Measurements from ENCODE around the gene AOX1. TPM values are rescaled to one million over a fixed set of nuclear protein-coding genes. Genes with fewer than 3 reads are reported as not detected.
"Not testable (repeated sequence)": the region's sequence is repeated elsewhere in the genome, so short reads cannot be mapped to it uniquely, and the experiment has no call there.

AOX1 gene
- total RNA-seq, 1 donor from 2014 or later: 1,212 TPM

DNA sequence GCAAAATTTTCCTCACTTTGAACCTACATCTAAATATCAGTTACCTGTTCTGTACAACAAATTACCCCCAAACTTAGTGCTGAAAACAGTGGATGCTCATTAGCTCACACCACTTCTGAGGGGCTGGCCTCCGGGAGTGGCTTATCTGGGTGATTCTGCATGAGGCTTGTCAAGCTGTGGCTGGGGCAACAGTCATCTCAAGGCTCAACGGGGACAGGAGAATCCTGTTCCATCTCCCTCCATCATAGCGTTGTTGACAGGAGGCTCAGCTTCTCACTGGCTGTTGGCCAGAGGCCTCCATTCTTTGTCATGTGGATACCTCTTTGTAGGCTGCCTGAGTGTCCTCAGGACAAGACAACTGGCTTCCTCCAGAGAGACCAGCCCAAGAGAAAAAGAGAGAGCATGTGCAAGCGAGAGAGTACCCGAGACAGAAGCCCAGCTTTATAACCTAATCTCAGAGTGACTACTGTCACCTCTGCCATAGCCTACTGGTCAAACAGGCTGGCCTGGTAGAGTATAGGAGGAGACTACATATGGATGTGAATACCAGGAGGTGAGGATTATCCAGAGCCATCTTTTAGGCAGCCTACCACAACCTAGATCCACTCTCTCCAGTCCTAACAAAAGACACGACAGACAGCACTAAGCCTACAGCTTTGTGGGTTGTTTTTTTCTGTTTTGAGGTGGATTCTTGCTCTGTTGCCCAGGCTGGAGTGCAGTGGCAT lies 79.1 kb downstream of the AOX1 start:
- DNase-seq (ENCODE audit: low spot score) (no peak), ATAC-seq (peak; percentile 25)

DNA sequence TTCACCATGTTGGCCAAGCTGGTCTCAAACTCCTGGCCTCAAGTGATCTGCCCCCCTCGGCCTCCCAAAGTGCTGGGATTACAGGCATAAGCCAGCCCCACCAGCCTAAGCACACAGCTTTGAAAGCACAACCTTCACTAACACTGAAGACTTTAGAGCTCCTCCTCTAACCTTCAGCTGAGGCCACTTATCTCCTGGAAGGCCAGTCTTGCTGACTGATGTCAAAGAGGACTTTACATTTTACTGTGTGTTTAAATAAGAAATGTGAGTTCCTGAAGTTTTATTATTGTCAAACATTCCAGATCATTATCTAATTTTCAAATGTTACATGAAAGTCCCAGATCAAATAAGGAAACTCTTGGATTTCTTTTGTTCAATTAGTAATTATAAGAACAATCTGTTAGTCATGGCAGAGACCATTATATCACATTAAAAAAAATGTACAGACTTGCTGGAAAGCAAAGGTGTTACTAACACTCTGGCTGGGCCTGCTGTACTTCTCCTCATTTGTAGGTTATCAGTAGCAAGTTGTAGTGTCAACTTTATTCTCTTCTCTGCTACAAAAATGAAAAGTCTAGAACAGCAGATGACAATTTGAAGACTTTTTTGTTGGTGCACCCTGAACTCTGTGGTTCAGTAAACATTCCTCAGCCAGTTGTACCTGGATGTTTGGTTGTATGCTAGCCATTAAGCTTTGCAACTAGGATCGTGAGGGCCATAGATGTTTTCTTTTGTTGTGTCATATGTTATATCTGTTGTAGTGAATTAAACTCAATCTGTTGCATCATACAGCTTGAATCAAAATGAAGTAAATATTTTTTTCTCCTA lies 80.0 kb downstream of the AOX1 start:
- no peak for ATAC-seq
- no peak for DNase-seq (ENCODE audit: low spot score)

DNA sequence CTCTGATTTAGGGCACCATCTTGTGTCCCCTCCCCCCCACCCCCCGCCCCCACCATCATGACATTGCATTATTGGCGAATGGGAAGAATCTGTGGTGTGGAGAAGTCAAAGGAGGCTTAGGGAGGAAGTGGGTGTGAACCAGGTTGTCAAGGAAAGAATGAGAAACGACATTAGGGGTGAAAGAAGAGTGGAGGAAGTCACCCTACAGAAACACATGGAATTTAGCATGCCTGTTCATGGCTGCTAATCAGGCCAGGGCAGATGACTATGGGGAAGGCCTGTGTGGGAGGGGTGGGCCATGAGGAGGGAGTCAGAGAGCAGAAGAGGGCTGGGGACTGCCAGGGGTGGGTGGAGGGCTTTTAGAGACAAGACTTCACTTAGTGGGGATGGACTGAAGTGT lies 81.6 kb downstream of the AOX1 start:
- DNase-seq (ENCODE audit: low spot score): no peak
- no peak for ATAC-seq

DNA sequence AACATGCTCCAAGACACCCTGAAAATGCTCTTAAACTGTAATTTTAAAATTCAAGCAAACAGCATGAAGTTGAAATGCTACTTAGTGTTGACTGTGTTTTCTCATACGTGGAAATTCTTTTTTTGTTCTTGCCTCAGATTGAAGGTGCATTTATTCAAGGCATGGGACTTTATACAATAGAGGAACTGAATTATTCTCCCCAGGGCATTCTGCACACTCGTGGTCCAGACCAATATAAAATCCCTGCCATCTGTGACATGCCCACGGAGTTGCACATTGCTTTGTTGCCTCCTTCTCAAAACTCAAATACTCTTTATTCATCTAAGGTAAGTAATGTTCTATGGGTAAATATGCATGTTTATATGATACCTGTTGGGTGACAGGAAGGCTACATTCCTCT lies 82.7 kb downstream of the AOX1 start:
- DNase-seq (ENCODE audit: low spot score) (no peak), ATAC-seq (no peak)

DNA sequence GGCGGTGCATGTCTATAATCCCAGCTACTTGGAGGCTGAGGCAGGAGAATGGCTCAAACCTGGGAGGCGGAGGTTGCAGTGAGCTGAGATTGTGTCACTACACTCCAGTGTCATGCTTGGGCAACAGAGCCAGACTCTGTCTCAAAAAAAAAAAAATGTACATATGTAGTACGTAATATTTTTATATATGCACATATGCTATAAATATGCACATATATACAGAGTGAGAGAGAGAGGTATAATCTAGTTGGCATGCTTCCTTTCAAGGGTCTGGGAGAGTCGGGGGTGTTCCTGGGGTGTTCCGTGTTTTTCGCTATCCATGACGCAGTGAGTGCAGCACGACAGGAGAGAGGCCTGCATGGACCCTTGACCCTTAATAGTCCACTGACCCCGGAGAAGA lies 83.5 kb downstream of the AOX1 start:
- no peak for ATAC-seq
- DNase-seq (ENCODE audit: low spot score): no peak

DNA sequence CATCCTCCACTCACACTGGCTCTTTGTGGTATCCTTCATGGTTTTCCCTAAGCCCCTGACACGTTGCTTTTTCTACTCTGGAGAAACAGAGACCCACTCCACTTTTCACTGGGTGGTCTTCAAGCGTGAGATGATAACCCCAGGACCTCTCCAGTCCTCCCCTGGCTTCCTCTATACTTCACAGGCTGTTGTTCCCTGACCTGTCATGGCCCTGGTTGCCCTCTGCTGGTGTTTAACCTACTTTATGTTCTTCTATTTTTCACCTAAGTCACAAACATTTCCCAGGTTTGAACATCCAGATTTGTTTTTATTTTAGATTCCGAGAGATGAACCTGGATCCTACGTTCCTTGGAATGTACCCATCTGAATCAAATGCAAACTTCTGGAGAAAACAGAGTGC lies 84.5 kb downstream of the AOX1 start:
- DNase-seq (ENCODE audit: low spot score) (no peak), ATAC-seq (no peak)

DNA sequence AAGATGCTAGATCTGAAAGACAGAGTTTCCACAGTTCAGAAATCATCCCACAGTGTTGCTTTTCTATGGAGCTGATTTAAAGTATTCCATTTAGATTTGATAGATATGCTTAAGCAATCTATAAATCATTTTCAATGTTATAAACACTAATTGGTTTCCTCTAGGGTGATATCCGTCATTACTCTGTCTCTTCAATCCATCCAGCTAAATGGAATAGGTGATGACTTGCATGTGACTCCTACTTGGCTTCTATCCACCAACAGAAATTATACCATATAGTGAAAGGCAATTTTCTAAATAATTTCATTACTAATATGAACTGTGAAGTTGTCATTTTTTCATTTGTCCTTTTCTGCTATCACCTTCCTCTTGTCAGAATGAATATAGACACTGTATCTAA lies 84.9 kb downstream of the AOX1 start:
- ATAC-seq: no peak
- DNase-seq (ENCODE audit: low spot score): no peak

DNA sequence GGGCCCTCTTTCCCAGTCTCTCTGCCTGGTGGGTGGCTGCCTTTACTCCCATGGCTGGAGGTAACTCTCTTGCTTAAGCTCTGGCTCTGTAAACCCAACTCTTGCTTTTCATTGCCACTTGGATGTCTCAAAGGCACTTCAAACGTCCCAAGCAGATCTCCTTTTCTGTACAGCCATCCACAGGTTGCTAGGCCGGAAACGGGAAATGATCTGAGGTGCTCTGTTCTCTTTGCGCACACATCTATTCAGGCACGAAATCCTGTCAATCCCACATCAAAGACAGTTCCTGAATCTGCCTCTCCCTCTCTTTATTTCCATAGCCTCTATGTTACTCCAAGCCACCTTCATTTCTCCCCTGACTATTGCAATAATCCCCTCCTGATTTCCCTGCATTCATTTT lies 87.4 kb downstream of the AOX1 start:
- no peak for DNase-seq (ENCODE audit: low spot score)
- no peak for ATAC-seq

DNA sequence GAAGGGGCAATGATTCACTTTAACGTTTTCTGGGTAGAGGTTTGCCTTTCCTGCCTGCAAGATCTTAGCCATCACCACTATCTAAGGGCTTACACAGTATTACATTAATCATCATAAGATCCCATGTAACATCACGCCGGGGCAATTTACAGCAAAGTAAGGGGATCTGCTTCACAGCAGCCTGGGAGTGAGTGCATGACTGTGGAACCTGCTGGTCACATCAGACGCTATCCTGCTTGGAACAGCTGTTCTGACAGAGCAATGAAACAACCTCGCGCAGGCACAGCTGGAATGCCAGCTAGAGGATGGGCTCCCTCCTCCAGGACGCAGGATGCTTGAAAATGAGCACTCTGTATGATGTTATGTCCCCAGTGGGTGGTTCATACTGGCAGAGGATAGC lies 89.0 kb downstream of the AOX1 start:
- DNase-seq (ENCODE audit: low spot score) (no peak), ATAC-seq (peak; percentile 5)

DNA sequence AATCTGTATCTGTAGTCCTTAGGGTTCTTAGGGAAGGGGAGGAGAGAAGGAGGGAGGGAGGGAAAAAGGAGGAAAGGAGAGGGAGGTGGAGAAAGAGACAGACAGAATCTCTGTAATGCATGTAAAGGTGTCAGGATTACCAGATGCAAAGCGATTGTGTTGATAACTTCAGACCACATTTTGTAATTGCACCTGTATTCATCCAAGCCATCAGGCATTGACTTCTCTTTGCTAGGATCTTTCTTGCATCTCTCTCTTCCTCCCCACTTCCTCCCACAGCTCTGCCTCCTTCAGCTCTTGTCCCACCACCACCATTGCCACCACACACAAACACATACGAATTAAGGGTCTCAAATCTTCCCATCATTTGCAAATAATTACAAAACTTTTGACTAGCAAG lies 91.4 kb downstream of the AOX1 start:
- DNase-seq (ENCODE audit: low spot score) (no peak), ATAC-seq (no peak)

DNA sequence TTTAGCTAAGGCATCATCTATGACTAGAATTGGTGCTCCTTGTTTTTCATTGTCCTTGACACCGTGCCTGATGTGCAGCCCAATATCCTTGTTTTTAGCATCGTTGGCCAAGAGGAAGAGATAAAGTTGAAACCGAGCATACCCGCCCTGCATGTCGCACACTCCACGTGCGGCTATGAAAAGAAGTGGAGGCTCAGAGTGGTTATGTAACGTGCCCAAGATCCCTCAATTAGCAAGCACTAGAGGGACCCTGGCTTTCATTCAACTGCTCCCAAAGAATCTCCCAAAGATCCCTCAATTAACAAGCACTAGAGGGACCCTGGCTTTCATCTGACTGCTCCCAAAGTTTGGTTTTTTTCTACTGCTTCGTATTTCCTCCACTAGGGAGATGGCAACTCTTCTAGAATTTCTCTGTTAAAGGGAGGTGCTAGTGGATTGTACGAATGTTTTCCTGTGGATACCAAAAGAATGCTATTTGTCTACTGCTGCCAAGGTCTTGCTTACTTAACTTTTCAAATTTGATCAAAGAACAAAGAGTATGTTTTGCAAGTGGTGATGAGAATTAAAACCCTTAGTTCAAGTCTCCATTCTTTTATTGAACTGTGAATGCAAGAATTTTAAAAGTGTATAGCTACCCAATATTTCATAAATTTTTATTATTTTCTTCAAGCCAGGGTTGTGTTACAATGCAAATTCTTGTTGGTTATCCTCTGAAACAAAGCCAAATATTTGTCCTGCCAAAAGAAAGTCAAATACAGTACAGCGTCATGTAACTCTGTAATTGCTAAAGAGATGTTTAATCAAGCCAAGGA lies 92.1 kb downstream of the AOX1 start:
- ATAC-seq (peak; percentile 64), DNase-seq (ENCODE audit: low spot score) (peak; percentile 62)

DNA sequence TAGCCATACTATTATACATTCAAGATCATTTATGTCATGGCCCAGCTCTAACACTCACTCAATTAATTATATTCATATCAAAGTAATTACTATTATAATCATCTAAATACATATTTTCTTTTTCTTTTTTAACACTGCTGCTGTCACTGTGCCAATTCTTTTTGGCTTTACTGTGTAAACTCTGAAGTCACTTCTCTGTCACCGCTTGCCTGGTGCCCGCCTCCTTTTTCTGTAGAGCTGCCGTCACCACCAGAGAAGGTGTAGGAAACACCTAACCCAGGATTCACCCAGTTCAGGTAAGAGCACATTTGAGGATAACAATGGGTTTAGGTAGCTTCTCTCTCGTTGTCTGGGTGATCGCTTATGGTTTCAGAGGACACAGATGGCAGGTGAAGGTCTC lies 93.3 kb downstream of the AOX1 start:
- DNase-seq (ENCODE audit: low spot score): no peak
- ATAC-seq: peak; percentile 12

DNA sequence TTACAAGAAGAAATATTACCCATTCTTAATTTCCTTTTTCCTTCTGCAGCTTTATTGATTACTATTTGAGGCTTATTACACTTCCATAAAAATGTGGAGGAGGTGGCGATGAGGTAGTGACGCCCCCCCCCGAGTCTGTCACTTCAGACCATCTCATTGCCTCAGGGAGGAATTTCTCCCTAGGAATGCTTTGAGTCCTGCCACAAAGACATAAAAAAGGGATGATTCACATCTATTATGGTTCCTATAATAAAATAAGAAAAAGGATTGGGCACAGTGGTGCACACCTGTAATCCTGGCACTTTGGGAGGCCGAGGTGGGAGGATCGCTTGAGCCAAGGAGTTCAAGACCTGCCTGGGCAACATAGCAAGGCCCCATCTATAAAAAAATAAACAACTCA lies 93.7 kb downstream of the AOX1 start:
- no peak for ATAC-seq
- DNase-seq (ENCODE audit: low spot score): no peak

DNA sequence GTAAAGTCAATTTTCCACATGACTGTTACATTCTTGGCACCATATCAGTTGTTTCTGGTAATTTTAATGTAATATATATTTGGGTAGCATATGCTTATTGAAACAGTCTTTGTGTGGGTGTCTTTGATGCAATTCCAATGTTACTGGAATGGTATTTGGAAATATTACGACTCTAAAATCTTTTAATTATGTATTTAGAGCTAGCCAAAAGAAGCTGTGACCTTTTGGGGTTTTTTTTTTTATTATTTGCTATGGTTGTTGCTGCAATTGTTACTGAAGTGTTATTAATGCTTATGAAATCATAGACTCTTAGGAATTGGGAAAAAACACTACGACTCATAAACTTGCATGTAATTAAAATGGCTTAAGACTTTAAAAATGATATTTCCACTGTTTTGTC lies 95.9 kb downstream of the AOX1 start:
- no peak for ATAC-seq
- no peak for DNase-seq (ENCODE audit: low spot score)

DNA sequence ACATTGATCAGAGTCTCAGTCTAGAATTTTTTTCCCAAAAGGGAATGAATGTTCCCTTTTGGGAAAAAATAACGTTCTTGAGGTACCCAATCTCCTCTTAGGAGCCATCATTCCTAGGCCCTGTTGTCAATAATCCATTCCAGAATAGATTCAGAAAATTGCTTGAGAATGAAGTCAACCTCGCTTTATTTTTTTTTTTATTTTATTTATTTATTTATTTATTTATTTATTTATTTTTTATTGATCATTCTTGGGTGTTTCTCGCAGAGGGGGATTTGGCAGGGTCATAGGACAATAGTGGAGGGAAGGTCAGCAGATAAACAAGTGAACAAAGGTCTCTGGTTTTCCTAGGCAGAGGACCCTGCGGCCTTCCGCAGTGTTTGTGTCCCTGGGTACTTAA lies 96.6 kb downstream of the AOX1 start:
- not testable (repeated sequence) for ATAC-seq; DNase-seq (ENCODE audit: low spot score)

DNA sequence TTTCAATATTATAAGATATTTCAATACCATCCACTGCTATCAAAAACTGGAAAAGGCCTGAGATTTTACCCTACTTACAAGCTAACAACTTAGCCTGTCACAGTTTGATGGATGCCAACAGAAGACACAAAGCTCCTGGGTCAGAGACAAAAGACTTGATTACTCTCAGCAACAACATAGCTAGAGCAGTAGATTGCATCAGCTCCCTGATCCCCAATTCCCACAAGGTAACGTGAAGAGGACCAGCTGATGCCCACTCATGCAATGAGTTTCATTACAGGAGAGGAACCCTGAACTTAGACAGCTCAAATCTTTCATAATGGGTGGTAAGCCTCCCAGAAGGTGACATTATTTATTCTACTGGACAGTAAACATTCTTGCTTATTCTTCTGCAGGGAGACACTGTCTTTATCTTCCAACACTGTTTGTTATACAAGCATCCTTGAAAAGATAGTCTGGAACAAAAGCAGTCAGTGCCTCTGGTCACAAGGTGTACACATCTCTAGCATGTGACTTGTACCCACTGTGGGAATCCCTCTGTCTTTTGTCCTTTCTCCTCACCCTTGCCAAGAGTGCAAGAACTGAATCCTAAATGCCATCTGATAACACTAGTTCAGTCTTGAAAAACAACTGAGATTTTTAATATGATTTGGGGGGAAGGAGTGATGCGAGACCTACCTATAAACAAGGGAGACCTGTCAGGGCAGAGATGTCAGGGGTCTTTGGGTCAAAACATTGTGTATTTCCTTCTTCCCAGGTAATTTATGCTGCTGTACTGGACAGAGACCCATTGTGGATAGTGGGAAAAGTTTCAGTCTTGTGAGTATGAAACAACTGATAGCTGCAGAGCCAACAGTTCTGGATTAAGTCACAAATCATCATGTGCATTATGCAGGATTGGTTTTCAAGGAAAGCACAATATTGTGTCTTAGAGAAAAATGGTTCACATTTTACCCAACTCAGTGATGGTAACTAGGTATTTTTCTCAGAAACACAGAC lies 102.4 kb downstream of the AOX1 start:
- DNase-seq (ENCODE audit: low spot score): no peak
- ATAC-seq: no peak

DNA sequence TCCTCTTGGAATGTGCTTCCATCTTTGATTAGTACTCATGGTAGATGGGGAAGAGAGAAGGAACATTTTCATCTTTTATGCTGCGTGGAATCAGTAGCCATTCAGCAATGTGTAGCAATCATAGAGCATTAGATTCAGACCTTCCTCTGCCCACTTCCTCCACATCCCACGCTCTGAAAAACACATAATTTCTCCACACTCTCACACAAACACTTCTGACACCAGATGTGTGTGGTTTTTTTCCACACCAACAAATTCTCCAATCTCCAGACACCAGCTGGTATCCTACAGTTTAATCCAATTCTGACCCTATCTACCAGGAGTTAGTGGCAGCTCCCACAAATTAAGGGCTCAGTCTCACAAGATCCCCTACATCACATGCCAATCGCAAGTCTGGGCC lies 103.3 kb downstream of the AOX1 start:
- ATAC-seq: no peak
- no peak for DNase-seq (ENCODE audit: low spot score)

DNA sequence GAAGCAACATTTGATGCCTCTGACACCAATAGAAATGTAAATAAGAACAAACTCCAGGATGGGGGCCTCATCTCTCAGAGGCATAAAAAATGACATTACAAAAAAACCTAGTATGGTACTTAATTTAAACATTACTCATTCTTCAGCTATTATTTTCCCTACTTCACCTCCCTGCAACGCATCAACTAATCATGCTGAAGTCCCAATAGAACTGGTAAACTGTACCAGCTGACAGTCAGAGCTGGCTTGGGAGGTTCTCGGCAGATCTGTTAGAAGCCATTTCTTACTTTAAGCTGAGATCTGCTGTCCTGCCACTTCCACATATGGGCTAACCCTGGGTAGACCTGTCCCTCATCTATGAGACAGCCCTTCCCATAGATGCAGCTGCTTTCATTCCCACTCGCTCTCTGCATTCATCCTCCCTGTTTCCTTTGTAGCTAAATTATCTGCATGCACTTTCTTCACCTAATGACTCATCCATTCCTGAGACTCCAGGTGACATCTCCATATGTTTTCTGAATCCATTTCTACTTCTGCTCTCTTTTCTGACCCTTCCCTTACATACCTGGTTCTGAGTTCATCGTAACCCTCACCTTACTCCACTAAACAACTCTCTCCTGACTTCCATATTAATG lies 108.1 kb downstream of the AOX1 start:
- ATAC-seq: no peak
- no peak for DNase-seq (ENCODE audit: low spot score)

DNA sequence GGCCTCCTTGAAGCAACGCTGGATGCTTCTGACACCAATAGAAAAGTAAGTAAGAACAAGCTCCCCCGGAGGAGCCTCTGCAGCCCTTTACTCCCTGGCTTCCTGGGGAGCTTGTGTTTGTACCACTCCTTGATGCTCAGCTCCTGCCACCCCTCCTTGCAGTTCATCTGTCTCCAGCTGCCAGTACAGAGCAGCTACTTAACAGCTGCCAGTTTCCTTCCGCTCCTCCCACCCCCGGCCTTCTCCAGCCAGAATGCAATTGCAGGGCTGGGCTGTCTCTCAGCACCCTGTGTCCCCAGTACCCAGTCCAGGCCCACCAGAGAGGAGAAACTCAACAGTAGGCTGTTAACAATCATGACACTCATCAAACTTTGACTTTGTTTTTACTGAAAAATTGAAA lies 109.4 kb downstream of the AOX1 start:
- DNase-seq (ENCODE audit: low spot score): no peak
- no peak for ATAC-seq

DNA sequence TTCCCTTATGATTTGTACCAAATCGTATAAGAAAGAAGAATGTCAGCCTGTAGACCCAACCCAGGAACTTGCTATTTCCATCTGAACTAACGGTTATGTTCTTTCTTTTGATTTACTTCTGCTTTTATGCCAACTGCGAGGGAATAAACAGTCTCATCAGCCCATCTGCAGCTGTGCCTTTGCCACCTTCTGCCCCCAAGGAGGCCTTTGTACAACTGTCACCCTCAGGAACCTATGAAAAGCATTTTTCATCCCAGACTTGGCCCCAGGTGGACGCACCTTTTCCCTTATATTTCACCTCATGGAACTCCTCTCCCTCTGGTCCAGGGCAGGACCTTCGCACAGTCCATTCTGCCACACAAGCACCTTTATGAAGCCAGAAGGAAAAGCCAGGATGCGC lies 109.8 kb downstream of the AOX1 start:
- ATAC-seq (no peak), DNase-seq (ENCODE audit: low spot score) (no peak)

All from left lobe of liver (tissue), 2 donors.